Measurements from ENCODE around the gene MYO7B.

Gene MYO7B

DNA sequence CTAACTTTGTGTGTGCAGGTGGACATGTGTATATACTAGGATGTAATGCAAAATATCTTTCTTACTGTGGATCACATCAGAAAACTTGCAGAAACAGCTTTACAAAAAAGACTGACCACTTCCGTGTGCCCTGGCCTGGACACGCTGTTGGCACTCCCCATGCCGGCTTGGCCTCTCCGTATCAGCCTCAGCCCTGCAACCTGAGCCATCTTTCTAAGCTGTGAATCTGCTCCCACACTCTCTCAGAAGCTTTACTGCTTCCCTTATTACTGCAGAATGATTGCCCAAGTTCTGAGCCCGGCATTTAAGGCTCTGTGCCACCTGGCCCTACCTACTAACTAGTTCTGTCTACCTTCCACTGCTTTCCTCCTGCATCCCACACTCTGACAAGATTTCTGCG is 37.8 kb downstream of the MYO7B start:
- no peak for DNase-seq (ENCODE audit: low spot score)

DNA sequence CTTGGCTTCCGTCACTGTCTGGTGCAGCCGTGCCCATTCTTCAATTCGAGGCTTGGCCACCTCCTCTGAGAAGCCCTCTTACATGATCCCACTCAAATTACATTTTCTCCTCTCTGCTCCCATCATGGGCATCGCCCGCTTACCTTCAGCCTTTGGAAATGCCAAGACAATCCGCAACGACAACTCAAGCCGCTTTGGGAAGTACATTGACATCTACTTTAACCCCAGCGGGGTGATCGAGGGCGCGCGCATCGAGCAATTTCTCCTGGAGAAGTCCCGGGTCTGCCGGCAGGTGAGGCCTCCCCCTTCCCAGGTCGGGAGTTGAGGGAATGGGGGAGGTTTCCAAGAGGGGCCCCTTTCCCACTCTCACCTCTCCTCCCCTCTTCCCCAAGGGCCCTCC is 38.3 kb downstream of the MYO7B start:
- DNase-seq (ENCODE audit: low spot score): no peak

DNA sequence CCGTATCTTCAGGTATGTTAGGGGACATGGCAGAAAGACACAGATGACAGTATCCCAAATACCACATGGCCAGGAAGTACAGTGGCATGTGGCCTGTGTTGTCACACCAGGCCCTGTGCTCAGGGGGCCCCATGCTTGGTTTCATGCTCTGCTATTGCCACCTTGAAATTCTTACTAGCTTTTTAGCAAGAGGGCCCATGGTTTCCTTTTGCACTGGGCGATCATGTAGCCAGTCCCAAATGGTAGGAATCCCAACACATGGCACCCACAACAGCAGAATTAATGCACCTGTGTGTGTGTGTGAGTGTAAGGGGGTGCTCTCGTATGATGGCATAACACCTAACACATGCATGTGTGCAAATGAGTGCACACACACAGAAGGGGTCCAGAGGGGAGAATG is 39.2 kb downstream of the MYO7B start:
- DNase-seq (ENCODE audit: low spot score): no peak

DNA sequence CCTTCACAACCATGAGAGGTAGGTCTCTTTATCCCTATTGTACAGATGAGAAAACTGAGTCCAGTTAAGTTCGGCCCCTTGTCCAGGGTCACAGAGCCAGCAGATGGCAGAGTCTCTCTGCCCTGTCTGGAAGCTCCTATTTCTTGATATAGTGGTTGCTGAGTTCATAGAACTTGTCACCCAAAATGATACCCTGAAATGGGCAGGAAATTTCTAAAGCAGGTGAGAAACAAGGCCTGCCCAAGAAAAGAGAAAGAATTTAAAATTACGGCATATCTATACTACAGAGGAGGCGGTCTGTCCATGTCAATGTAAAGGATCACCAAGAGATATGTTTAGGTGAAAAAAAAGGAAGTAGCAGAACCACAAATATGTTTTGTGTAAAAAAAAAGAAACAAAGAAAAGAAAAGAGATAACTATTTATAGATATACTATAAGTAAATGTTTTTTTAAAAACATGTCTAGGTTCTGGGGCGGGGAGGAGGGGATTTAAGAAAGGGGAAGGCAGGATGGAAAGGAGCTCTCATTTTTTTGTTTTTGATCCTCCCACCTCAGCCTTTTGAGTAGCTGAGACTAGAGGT is 39.8 kb downstream of the MYO7B start:
- no peak for DNase-seq (ENCODE audit: low spot score)

DNA sequence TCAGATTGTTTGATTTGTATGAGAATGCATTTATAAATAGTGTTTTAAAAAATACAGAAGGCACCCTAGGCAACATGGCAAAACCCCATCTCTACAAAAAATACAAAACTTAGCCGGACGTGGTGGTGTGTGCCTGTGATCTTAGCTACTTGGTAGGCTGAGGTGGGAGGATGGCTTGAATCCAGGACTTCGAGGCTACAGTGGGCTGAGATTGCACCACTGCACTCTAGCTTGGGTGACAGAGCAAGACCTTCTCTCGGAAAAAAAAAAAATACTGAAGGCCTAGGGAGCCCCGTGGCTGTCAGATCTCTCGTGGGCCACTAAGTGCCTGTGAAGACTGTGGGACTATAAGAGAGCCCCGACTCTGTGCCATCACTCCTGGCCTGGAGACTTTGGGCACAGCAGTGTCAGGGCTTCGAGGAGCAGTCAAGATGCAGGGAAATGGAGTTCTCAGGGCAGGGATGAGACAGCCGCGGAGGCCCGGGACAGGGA is 40.5 kb downstream of the MYO7B start:
- no peak for DNase-seq (ENCODE audit: low spot score)

DNA sequence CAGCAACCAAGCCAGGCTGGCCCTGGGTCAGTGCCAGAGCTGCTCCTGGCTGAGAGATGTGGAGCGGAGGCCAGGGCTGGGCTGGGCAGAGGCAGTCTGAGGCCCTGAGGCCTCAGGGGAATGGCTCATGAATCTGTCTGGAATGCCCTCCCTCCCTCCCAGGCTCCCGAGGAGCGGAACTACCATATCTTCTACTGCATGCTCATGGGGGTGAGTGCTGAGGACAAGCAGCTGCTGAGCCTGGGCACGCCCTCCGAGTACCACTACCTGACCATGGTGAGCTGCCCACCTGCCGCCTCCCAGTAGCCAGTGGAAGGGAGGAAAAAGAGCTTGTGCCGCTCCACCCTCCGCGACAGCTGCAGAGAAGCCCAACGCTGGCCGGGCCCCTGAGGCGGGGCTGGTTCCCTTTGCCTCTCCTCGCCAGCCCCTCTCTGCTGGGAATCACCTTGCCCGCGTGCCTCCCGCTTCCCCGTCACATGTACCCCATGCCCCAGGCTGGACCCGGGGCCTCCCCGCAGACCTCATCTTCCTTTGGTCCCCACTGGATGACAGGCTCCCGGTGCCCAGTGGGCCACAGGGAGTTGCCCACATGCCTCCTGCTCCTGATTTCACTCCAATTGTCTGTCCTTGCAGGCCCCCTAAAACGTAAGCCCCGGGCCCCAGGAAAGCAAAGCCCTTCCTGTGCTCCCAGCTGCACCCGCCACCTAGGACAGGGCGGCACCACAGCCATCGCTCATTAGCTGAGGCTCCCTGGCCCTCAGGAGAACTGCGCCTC is 41.1 kb downstream of the MYO7B start:
- peak; percentile 10 for DNase-seq (ENCODE audit: low spot score)

DNA sequence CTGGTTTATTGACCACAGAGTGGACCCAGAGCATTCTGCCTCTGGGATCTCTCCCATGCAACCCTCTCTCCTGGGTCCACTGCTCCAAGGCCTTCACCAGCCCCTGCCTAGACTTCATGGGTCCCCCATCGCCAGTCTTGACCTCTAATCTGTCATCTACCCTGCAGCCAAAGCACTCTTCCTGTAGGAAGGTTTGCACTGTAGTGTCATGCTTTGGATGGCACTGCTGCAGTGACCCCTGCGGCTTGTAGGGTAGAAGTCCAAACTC is 41.7 kb downstream of the MYO7B start:
- no peak for DNase-seq (ENCODE audit: low spot score)

DNA sequence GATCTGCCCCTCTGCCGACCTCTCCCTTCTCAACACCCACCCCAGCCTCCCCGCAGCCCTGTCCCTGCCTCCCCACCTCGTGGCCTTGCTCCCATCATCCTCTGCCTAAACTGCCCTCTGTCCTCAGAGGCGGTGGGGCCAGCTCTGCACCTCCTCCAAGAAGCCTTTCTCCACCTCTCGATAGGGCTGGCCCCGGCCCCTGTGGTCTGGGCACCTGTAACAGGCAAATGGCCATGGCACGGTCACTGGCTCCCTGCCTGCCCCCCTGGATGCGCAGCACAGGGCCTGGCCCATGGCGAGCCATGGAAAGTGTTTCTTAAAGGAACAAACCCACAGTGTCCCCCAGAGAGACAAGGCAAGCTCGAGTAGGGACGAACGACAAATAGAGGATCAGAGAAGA is 42.0 kb downstream of the MYO7B start:
- DNase-seq (ENCODE audit: low spot score): no peak

DNA sequence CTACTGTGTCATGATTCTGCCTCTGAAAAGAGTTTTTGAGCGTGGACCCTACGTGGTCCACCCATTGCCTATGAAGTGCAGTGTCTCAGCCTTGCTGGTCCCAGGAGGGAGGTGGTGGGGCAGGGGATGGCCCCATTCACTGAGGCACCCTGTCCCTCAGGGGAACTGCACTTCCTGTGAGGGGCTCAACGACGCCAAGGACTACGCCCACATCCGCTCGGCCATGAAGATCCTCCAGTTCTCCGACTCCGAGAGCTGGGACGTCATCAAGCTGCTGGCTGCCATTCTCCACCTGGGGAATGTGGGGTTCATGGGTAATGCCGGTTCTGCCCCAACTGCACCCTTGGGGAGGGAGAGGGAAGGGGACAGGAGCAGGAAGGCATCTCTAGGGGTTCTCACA is 42.5 kb downstream of the MYO7B start:
- no peak for DNase-seq (ENCODE audit: low spot score)

DNA sequence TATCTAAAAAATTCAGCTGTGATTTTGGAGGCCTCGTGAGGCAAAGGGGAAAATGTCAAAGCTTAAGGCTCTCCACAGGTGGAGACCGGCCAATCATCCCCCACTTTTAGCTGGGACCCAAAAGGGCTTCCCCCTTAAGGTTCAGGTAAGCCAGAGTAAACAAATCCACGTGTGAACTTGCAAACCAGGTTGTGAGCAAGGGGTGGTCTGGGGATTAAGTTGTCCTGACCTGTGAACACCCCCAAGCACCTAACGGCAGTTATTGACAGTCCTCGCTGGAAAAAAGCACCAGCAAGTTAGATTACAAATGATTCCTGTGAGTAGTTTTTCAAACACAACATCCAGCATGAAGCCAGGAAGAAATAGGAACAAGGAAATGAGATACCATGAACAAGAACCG is 42.9 kb downstream of the MYO7B start:
- no peak for DNase-seq (ENCODE audit: low spot score)

DNA sequence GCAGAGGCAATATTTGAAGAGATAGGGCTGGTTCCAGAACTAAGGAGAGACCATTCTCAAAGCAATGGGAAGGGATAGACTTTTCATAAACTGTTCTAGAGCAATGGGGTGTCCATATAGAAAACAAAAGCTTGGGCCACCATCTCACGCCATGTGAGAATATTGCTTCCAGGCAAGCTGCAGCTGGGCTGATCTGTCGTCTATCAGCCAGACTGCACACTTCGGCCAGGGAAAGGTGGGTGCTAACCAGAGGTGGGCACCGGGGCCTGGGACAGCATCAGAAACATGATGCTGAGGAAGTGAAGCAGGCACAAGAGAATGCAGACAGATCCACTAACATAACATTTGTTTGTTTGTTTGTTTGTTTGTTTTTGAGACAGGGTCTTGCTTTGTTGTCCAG is 43.7 kb downstream of the MYO7B start:
- DNase-seq (ENCODE audit: low spot score): no peak

DNA sequence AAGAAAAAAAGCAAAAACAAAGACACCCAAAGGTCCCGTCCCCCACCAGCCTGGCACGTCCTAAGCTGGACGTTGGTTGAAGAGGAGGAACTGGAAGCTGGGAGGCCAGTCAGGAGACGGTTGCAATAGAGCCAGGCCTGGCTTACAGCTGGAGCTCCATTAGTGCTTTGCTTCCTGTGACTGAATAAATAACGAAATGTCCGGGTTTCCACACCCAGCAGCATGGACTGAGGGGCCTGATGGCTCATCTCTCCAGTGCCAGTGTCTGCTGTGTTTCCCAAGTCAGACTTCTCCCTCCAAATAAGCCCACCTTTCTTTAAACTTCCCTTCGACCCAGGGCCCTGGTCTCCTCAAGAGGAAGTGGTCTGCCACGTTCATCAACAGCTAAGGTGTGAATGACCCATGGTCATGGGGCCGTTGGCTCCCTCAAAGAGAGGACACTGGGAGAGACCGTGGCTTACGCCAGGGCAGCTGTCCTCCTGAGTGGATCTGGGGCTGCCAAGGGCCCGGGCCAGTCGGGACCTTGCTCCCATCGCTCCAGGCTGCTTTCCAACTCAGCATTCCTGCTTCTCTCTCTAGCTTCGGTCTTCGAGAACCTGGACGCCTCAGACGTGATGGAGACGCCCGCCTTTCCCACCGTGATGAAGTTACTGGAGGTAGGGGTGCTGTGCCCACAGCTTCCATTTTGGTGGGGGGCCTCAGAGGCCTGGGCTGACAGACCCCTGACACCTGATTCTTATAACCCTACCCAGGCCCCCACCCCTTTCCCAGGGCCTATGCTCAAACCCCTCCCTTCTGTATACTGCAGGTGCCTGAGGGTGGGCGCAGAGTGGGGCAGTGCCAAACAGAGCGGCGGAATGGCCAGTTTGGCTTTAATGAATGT is 44.9 kb downstream of the MYO7B start:
- no peak for DNase-seq (ENCODE audit: low spot score)

DNA sequence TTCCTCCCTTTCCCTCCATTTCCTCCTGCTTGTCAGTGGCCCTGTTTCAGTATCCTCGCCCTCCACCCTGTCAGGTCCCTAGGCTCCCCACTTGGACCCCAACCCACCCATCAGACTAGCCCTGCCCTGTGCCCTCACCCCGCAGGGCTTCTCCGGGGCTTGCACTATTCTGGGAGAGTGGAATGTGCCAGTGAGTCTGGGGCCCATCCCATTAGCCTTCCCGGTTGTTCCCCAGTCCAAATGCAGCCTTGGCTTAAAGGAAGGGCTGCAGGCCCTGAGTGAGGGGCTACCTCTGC is 45.5 kb downstream of the MYO7B start:
- DNase-seq (ENCODE audit: low spot score): no peak

DNA sequence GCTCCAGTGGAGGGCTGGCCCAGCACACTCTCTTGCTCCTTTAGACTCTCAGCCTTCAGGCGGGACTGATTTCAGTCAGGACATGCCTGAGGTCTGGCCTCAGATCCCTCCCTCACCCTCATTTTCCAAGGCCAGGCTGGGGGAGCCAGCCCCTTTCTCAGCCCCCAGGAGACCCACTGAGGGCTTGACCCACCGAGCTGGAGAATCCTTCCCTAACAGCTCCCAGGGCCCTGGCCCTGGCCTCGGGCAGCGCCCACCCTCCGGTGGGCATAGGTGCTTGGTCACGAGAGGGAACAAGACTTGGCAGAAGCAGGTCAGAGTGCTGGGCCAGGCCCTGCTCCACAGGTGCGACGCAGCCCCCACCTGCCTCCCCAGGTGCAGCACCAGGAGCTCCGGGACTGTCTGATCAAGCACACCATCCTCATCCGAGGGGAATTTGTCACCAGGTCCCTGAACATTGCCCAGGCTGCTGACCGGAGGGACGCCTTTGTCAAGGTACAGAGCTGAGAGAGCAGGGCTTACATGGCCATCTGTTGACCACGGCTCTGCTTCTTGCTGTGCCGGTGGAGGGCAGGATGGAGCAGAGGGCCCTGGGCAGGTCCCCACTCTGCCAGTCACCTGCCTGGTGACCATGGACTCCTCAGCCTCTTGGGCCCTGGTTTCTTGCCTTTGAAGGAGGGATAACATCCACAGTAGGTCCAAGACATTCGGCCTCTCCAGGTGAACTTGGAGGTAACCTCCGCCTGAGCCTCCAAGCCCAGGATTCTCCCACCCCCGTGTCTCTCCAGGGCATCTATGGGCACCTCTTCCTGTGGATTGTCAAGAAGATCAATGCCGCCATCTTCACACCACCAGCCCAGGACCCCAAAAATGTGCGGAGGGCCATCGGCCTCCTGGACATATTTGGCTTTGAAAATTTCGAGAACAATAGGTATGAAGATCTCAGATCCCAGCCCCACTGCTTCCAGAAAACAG is 46.3 kb downstream of the MYO7B start:
- DNase-seq (ENCODE audit: low spot score): no peak

DNA sequence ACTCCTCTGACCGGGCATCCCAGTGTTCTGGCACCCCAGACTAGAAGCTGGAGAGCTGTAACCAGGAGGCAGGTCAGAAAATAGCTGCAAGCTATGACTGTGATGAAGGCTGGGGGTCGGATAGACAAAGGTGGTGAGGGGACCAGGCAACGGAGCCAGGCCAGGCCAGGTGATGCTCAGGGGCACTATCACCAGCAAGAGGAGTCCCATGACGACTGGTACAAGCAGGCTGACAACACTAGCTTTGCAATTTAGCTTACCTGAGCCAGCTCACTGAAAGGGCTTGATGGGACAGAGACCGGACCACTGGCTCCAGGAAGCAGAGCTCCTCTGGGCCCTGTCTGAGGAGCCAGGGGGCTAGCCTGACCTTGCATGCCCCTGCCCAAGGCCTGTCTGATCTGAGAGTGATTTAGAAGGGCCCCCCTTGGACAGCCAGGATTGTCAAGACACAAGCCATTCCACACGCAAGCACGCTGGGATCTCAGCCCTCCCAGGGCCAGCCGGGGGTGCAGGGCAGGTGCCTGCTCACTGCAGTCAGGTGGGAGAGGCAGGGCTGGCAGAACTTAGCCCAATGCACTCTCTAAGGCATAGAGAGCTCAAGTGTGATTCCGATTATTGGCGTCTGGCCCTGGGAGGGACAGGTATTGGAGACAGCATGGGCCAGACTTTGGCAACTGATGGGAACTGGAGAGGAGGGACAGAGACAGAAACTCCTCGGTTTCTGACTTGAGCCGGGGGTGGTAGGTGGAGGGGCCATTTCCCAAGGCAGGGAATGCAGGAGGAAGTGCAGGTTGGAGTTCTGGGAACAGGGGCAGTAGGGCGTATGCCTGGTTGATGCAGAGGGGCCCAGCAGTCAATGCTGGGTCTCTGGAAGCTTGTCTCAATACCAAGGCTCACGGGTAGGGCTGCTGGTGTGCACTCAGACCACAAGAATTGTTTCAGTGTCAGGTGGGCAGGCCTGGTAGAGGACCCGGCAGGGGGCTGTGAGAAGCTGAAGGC is 47.7 kb downstream of the MYO7B start:
- no peak for DNase-seq (ENCODE audit: low spot score)

DNA sequence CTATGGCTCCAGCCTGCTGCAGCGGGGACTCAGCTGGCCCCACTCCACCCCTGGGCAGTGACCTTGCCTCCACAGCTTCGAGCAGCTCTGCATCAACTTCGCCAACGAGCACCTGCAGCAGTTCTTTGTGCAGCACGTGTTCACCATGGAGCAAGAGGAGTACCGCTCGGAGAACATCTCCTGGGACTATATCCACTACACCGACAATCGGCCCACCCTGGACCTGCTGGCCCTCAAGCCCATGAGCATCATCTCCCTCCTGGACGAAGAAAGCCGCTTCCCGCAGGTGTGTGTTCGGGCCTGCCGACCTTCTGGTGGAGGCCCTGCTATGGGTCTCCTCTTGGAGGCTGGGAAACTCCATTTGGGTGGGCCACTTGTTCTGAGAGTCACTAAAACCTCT is 48.6 kb downstream of the MYO7B start:
- no peak for DNase-seq (ENCODE audit: low spot score)

DNA sequence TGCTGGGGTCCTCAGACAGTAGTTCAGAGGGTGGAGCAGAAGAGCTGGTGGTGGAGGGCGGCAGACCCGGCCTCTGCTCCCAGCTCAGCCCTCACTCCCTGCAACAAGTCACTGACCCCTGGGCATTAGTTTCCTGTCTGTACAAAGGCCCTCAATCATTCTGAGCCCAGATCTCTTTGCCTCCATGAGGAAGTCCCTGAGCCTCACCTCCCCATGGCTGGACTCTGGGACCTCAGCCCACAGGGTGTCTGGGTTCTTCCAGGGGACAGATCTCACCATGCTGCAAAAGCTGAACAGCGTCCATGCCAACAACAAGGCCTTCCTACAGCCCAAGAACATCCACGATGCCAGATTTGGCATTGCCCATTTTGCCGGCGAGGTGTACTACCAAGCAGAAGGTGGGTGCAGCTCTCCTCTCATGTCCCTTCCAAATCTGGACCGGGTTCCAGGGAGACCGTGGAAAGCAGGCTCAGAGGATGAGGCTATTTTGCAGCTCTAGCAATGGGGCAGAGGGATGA is 49.1 kb downstream of the MYO7B start:
- no peak for DNase-seq (ENCODE audit: low spot score)

DNA sequence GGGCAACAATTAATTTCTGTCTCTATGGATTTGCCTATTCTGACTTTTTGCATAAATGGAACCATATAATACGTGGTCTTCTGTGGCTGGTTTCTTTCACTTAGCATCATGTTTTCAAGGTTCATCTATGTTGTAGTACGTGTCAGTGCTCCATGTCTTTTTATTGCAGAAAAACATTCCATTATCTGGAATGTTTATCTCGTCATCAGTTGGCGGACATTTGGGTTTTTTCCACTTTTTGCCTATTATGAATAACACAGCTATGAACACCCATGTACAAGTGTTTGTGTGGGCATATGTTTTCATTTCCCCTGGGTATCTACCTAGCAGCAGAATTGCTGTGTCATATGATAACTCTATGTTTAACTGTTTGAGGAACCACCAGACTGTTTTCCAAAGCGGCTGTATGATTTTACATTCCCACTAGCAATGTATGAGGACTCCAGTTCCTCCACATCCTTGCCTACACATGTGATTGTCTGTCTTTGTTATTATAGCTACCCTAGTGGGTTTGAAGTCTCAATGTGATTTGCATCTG is 49.9 kb downstream of the MYO7B start:
- no peak for DNase-seq (ENCODE audit: low spot score)

DNA sequence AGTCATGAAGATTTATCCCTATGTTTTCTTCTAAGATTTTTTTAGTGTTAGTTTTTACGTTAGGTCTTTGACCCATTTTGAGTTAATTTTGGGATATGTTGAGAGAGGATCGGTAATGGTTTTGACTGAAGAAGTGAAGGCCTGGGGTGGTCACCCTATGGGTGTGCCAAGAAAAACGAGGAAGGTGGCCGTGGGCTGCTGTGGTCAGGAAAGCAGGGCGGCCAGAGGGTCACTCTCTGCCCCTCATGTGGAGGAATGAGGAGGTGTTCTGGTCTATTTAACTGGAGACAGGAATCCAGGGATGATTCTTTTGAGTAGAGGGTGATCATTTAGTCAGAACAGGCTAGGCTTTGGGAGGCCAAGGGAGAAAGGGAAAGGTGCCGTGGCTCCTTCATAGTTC is 50.7 kb downstream of the MYO7B start:
- DNase-seq (ENCODE audit: low spot score): no peak

DNA sequence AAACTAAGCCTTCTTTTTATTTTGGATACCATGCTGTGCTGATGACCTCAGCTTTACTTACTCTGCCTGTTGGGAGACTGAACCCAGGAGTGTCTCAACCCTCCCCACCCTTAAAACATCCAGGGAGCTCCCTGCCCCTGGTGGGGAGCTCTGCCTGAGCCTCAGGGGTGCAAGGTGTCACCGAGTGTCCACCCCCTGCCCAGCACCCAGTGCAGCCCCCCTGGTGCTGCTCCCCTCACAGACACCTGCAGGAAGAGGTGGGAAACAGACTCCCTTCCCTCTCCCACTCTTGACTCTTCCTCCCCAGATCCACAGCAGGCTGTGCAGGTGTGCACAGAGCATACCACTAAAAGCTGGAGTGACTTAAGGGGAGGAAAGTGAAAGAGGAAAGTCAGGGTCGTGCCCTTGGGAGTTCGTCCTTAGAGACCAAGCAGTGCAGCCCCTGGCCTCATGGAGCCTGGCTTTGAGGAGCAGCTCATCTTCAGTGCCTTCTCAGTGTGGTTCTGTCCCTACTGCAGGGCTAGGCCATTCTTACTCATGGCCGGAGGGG is 51.3 kb downstream of the MYO7B start:
- DNase-seq (ENCODE audit: low spot score): no peak

Data from cerebellar cortex (tissue), 1 donor.